HG02884 (cell line): Measurements from ENCODE around the gene HSDL2.
"Not testable (repeated sequence)": the region's sequence is repeated elsewhere in the genome, so short reads cannot be mapped to it uniquely, and the experiment has no call there.

Source experiments
- ATAC-seq: cut with Tn5 transposase; IDR thresholded peaks from one replicate; pipeline ENCODE4 v1.9.1; 2021; ENCODE audit warnings: mild to moderate bottlenecking, moderate library complexity; ENCODE audit not compliant: unreplicated experiment

Gene HSDL2

GRCh38 chr9:112494153-112494552, 114.2 kb downstream of the HSDL2 start:
- ATAC-seq: no peak

GRCh38 chr9:112495614-112496013, 115.7 kb downstream of the HSDL2 start:
- ATAC-seq: no peak

DNA sequence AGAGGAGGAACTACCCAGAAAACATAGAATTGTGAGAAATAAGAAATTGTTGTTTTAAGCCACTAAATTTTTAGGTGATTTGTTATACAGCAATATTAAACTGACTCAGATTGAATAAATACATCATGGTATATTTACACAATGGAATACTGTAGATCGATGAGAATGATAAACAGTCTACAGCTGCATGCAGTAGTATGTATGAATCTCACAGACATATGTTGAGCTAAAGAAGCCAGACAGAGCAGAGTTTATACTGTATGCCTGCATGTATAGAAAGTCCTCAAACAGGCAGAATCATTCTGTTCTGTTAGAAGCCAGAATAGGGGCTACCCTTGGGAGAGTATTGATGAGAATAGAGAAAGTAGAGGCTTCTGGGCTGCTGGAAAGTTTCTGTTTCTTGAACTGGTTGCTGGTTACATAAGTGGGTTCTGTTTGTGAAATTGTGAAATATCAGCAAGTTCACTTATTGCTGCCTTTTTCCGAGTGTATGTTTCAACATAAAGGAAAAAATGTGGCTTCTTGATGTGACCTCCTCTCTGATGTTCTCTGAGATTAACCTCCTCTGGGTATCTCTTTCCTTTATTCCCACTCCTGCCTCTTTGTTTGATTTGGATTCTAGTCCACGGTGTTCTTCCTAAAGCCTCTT, 116.3 kb downstream of the HSDL2 start:
- no peak for ATAC-seq

- no peak for ATAC-seq
Observed at GRCh38 chr9:112500842-112501241, 120.9 kb downstream of the HSDL2 start.

DNA sequence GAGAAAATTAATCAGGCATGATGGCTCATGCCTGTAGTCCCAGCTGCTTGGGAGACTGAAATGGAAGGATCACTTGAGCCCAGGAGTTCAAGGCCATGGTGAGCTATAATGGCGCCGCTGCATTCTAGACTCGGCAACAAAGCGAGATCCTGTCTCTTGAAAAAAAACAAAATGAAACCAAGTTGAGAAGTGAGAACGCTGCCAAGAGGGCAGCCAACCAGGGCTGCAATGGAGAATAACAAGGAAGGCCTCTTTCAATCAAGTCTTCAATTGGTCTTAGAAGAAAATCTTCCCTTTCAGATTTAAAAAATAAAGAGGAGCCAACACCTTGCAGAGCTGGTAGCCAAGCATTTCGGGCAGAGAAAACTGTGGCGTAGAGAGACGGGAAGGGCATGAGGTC, 121.4 kb downstream of the HSDL2 start:
- no peak for ATAC-seq

DNA sequence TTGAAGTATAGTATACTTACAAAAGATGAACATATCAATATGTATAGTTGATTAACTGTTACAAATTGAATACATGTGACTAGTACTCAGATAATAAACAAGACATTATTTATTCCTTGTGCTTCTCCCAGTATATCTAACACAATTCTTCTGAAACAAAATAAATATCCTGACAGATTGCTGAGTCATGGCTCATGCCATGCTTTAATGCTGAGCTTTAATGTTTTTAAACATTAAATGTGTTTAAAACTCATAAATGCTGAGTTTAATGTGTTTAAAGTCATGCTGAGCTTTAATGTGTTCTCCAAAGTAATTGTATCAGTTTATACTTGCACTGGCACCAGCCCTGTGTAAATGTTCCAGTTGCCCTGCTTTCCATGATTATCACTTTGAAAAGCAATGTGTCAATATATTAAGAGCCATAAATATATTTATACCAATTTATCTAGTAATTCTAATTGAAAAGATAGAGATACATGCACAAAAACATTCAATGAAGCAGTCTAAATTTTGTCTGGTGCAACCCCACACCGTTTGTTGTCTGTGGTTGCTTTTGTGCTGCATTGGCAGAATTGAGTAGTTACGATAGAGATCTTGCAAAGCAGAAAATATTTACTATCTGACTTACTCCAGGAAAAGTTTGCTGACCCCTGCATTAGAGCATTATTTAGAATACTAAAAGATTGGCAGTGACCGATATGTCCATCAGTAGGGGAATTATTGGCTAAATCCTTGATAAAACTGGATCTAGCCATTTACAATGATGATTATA, 122.5 kb downstream of the HSDL2 start:
- ATAC-seq: no peak

DNA sequence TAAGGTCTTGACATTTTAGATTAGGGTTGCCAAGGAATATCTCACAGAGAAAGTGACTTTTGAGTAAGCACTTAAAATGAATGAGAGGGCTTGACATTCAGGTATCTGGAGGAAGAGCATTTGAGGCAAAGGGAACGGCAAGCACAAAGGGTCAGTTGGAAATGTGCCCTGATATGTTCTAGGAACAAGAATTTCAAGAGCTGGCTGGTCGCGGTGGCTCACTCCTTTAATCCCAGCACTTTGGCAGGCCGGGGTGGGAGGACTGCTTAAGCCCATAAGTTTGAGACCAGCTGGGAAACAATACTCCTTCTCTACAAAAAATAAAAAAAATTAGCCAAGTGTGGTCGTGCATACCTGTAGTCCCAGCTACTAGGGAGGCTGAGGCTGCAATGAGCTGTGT, 123.3 kb downstream of the HSDL2 start:
- ATAC-seq: no peak

DNA sequence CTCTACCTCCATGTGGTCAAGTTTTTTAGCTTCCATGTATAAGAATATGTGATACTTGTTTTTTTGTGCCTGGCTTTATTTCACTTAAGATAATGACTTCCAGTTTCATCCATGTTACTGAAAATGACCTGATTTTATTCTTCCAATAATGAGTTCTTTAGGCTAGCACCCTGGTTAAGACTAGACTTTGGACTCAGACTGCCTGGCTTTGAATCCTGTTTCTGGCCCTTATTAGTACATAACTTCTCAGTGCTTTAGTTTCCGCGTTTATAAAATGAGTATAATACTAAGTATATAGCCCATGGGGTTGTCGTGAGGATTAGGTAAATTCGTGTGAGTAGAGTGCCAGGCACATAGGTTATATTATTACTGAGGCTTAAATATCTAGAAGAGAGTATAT, 125.2 kb downstream of the HSDL2 start:
- ATAC-seq: no peak

GRCh38 chr9:112505607-112506006, 125.7 kb downstream of the HSDL2 start:
- ATAC-seq: no peak

DNA sequence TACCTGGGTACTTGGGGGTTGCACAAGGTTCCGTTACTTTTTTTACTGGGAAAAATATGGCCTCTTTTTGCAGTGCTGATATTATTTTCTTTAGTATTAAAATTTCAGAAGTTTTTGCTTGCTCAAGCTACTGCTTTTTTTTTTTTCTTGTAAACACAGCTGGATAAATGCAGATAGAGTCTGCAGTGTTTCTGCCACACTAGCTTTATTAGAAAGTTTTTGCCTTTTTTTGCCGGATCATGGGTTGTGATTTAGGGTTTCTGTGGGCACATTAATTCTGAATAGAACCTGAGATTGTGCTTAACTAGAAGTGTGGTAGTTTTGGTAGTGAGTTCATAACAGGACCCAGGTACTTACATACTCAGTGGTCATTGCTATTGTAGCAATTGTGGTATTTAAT, 126.7 kb downstream of the HSDL2 start:
- ATAC-seq: no peak

DNA sequence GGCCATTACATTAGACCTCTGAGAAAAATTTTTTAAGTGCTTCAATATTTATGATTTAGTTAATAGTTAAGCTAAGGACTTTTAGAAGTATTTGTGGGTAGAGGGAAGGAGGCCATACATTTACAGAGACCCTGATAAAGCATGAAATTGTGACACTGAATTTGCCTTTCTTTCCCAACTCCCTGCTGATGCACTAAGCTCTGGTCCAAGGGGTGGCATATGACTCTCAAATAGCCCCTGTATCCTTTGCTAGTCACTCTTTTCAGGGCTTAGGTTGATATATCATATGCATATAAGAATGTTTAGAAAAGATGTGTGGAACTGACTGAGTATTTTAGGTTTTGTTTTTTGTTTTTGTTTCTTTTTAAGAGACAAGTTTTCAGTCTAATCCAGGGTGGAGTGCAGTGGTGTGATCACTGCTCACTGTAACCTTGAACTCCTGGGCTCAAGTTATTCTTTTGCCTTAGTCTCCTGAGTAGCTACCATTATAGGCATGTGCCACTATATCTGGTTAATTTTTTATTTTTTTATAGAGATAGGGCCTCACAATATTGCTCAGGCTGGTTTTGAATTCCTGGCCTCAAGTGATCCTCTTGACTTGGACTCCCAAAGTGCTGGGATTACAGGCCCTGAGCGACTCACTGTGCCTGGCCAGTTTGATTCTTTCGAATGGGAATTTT, 127.2 kb downstream of the HSDL2 start:
- no peak for ATAC-seq

DNA sequence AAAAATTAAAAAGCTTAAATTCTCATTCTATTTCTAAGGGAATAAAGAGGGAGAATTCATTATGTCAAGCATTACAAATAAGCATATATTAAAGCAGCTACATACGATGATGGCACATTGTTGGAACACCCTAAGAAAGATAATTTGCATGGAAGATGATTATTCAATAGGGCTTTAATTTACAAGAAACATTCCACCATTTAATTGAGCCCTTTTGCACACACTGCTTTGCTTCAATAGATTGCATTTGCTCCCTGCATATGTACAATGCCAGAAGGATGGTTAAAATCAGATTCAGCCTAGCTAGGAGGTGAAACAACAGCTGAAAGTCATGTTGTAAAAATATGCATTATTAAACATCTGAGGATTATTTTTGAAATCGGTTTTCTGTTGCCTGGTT, 128.5 kb downstream of the HSDL2 start:
- no peak for ATAC-seq

- not testable (repeated sequence) for ATAC-seq
Observed at GRCh38 chr9:112512377-112512776, 132.5 kb downstream of the HSDL2 start.

DNA sequence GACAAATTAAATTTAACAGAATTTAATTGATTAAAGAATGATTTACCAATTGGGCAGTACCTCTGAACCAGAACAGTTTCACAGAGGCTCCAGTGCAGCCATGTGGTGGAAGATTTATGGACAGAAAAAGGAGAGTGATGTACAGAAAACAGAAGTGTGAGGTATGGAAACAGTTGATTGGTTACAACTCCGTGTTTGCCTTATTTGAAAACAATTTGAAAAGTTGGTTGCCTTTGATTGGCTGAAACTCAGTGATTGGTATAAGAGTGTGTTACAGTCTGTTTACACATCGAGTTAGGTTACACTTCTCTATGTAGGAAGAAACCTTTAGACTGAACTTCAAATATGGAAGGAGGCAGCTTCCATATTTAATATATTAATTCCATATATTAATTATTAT, 136.9 kb downstream of the HSDL2 start:
- ATAC-seq: no peak

- ATAC-seq: no peak
Observed at GRCh38 chr9:112520069-112520468, 140.2 kb downstream of the HSDL2 start.

DNA sequence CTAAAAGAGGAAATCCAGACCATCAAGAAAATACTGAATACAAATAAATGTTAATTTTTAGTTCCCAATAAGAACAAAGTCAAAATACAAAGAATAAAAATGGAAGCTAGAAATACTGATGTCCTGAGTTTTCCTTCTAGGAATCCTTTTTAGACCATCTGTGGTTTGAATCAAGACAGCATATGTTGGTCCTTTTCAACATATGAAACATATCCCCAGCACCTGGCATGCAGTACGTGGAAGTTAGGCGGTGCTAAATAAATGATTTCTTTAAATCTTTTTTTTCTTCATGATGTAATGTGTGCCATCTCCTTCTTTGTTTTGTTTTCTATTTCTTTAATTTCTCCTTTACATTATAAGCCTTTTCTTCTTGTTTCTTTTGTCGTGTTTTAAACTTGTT, 140.7 kb downstream of the HSDL2 start:
- no peak for ATAC-seq
